Hepatocyte (in vitro differentiated cells): Measurements from ENCODE around the gene ITGBL1.

Experiments
- EZH2 ChIP-seq: fragments of 200-600 bp; sonication (generic); IDR thresholded peaks from 2 replicates; pipeline ENCODE4 v1.6.1; 2016; ENCODE audit warnings: antibody characterized with exemption, mild to moderate bottlenecking, borderline replicate concordance
- EZH2phosphoT487 ChIP-seq: fragments of 200-600 bp; sonication (generic); IDR thresholded peaks from one replicate; pipeline ENCODE4 v1.6.1; 2018; ENCODE audit warnings: antibody characterized with exemption, mild to moderate bottlenecking, low read depth, moderate library complexity; ENCODE audit not compliant: unreplicated experiment, severe bottlenecking
- TF ChIP-seq, protein P1 (sequence below): fragments of 200-600 bp; sonication (generic); IDR thresholded peaks from 2 replicates; pipeline ENCODE4 v1.5.1; 2016; ENCODE audit warnings: antibody characterized with exemption, mild to moderate bottlenecking; ENCODE audit not compliant: poor library complexity

DNA sequence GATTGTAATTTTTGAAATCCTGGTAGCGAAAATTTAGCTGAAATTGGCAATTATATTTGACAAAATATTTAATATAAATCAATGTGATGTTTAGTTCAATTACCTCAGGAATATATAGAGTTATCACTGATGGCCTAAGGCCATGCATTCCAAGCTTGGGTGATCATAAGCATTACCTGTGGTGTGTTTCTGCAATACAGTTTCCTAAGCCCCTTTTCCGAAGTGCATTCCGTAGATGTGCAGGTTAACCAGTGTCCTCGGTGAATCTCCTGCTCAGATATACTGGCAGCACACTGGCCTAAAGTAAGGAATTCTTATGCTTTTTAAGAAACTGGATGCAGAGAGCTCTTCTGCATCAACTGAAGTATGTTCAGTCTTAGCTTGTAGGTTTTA is 35.0 kb downstream of the ITGBL1 start:
- TF ChIP-seq, protein P1, sequence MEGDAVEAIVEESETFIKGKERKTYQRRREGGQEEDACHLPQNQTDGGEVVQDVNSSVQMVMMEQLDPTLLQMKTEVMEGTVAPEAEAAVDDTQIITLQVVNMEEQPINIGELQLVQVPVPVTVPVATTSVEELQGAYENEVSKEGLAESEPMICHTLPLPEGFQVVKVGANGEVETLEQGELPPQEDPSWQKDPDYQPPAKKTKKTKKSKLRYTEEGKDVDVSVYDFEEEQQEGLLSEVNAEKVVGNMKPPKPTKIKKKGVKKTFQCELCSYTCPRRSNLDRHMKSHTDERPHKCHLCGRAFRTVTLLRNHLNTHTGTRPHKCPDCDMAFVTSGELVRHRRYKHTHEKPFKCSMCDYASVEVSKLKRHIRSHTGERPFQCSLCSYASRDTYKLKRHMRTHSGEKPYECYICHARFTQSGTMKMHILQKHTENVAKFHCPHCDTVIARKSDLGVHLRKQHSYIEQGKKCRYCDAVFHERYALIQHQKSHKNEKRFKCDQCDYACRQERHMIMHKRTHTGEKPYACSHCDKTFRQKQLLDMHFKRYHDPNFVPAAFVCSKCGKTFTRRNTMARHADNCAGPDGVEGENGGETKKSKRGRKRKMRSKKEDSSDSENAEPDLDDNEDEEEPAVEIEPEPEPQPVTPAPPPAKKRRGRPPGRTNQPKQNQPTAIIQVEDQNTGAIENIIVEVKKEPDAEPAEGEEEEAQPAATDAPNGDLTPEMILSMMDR = no peak
- no peak for TF ChIP-seq EZH2
- no peak for TF ChIP-seq EZH2phosphoT487
